Heart left ventricle (tissue), 16 donors: Measurements from ENCODE around the gene INSIG1. TPM values are rescaled to one million over a fixed set of nuclear protein-coding genes. Genes with fewer than 3 reads are reported as not detected.

ENCODE experiments used
- ATAC-seq, 4 donors: fragments of 200-7000 bp; cut with Tn5 transposase; one replicate each; pipeline ENCODE4 v1.9.1; 2020 to 2022; ENCODE audit warnings: moderate library complexity in 4 of 4, mild to moderate bottlenecking in 3 of 4, moderate number of reproducible peaks in 1 of 4
- DNase-seq, 5 donors: peaks; one replicate each; pipeline ENCODE4 v3.0.0-alpha.2; 2020
- H3K27ac ChIP-seq, 12 donors: fragments of 200-600 bp; sonication (generic) in 4 of 12; one replicate each; pipeline versions ENCODE4 v1.5.0 to v1.8.0; 2016 to 2022; ENCODE audit warnings: mild to moderate bottlenecking in 2 of 12
- H3K27me3 ChIP-seq, 9 donors: fragments of 200-600 bp; sonication (generic) in 2 of 9; one replicate each; pipeline versions ENCODE4 v1.5.1 to v1.8.0; 2016 to 2022; ENCODE audit warnings: mild to moderate bottlenecking in 3 of 9
- H3K36me3 ChIP-seq, 9 donors: fragments of 200-600 bp; sonication (generic) in 2 of 9; one replicate each; pipeline versions ENCODE4 v1.5.0 to v1.8.0; 2018 to 2022; ENCODE audit warnings: mild to moderate bottlenecking in 2 of 9
- H3K4me1 ChIP-seq, 12 donors: fragments of 200-600 bp; sonication (generic) in 4 of 12; one replicate each; pipeline versions ENCODE4 v1.5.0 to v1.8.0; 2016 to 2022; ENCODE audit warnings: mild to moderate bottlenecking in 3 of 12
- H3K4me3 ChIP-seq, 12 donors: fragments of 200-600 bp; sonication (generic) in 4 of 12; one replicate each; pipeline versions ENCODE4 v1.5.0 to v1.8.0; 2017 to 2022; ENCODE audit warnings: mild to moderate bottlenecking in 9 of 12, moderate library complexity in 4 of 12
- H3K9me3 ChIP-seq, 12 donors: fragments of 200-600 bp; sonication (generic) in 4 of 12; one replicate each; pipeline versions ENCODE4 v1.5.0 to v1.8.0; 2016 to 2022; ENCODE audit warnings: mild to moderate bottlenecking in 1 of 12
- POLR2A ChIP-seq, 2 donors: fragments of 450-650 bp; IDR thresholded peaks; one replicate each; pipeline ENCODE4 v1.6.1; 2017; ENCODE audit warnings: antibody characterized with exemption in 2 of 2, mild to moderate bottlenecking in 2 of 2, moderate library complexity in 2 of 2
- WGBS, 4 donors: extraction: QIAGEN DNeasy Blood & Tissue Kit in 2 of 4; methylation state at CpG; one replicate each; pipeline versions ENCODE4 v1.1.5 to v1.1.7; 2013 to 2018; 5-methylcytosine and 5-hydroxymethylcytosine counted together
- intact Hi-C, 10 donors: fragments of 100-400 bp; cut with DNase I; formaldehyde crosslinking; loops; one replicate each; pipeline versions ENCODE4 v1.11.1 to v1.14.2; 2022
- polyA plus RNA-seq, 2 donors: library from polyadenylated mRNA; stranded (reverse); fragments of 200-250 nt; gene quantifications; one replicate each; pipeline ENCODE4 v1.2.3, GENCODE V29; 2013
- total RNA-seq, 9 donors: library from RNA; depleted of rRNA in 2 of 9; stranded (reverse); fragments of >200 nt in 2 of 9; fragmentation: NEBNext Ultra II Directional in 3 of 9; extraction: Animal tissue kit (Norgen Biotek cat#: 25700) in 3 of 9; gene quantifications; one replicate each; pipeline versions ENCODE4 v1.1.0 to v1.2.4, GENCODE V29; 2016 to 2023
- TF ChIP-seq, protein P1 (sequence below), 12 donors: fragments of 200-600 bp; sonication (generic) in 4 of 12; IDR thresholded peaks; one replicate each; pipeline versions ENCODE4 v1.5.0 to v1.8.0; 2018 to 2022; ENCODE audit warnings: antibody characterized with exemption in 12 of 12, mild to moderate bottlenecking in 5 of 12
- donor health status: ischemic (EF 13 %, LVEDD 7.1; RV severe dilation, severe dysfunction).
- donor health status: healthy with polysubstance abuse.
- donor health status: DM: no; HTN: yes; CAD: no.
- donor health status: DM: no; HTN: no; CAD: no.
- donor health status: ischemic (EF 25% LVEDD 6.9; RV normal size, moderate dysfunction).
- donor health status: ischemic (EF 25% LVEDD 5.7; RV mildly dilated, moderate dysfunction).
- donor health status: healthy.
- donor health status: DM: yes; HTN: yes; CAD: no.
- donor health status: ischemic (EF 35%, LVEDD 5.7; RV mildly dilated, moderate dysfunction).
- donor health status: nonischemic (EF 11% LVEDD 7.7; RV severe dilation, severe dysfunction).
- donor health status: DM: yes; HTN: yes; CAD: no.
- donor health status: PGD.
- donor health status: ischemic (EF 29% LVEDD 5.4; RV normal size, mild dysfunction).
- donor health status: nonischemic (EF 23%, LVEDD 6.1; RV moderate dilation, normal function).

Gene INSIG1
- total and polyA plus RNA-seq, 11 donors, result 5.2 to 24.5 (median 13.3) TPM

- Histone ChIP-seq H3K9me3 (no peaks in the 10 kb centered on the region), H3K27me3 (peaks cover 0 to 20% (median 0%) of the 10 kb centered on the region in 9 donors), H3K36me3 (no peaks in the 10 kb centered on the region), H3K4me3 (no peak overlapping the region), H3K27ac (no peak overlapping the region), H3K4me1 (no peaks in the 10 kb centered on the region)
- DNase-seq (no peak), ATAC-seq (no peak)
- WGBS, 4 donors, result 71 to 97% (median 86%) methylated on average over 6 to 7 of the region's 7 CpGs
- intact Hi-C loops, result no loop called here
- TF ChIP-seq, protein P1, sequence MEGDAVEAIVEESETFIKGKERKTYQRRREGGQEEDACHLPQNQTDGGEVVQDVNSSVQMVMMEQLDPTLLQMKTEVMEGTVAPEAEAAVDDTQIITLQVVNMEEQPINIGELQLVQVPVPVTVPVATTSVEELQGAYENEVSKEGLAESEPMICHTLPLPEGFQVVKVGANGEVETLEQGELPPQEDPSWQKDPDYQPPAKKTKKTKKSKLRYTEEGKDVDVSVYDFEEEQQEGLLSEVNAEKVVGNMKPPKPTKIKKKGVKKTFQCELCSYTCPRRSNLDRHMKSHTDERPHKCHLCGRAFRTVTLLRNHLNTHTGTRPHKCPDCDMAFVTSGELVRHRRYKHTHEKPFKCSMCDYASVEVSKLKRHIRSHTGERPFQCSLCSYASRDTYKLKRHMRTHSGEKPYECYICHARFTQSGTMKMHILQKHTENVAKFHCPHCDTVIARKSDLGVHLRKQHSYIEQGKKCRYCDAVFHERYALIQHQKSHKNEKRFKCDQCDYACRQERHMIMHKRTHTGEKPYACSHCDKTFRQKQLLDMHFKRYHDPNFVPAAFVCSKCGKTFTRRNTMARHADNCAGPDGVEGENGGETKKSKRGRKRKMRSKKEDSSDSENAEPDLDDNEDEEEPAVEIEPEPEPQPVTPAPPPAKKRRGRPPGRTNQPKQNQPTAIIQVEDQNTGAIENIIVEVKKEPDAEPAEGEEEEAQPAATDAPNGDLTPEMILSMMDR (IDR thresholded peaks at IDR 0.05), result no peak
- TF ChIP-seq POLR2A (IDR thresholded peaks at IDR 0.05), result no peak
Measured at GRCh38 chr7:155265144-155265543, 32.5 kb upstream of the INSIG1 start.

GRCh38 chr7:155265961-155266360 lies 31.7 kb upstream of the INSIG1 start:
- no peak for TF ChIP-seq POLR2A (IDR thresholded peaks at IDR 0.05)
- TF ChIP-seq, protein P1 (IDR thresholded peaks at IDR 0.05), result no peak
- Histone ChIP-seq H3K9me3 (no peaks in the 10 kb centered on the region), H3K27ac (no peak overlapping the region), H3K4me3 (no peak overlapping the region), H3K36me3 (no peaks in the 10 kb centered on the region), H3K4me1 (no peaks in the 10 kb centered on the region), H3K27me3 (peaks cover 0 to 20% (median 0%) of the 10 kb centered on the region in 9 donors)
- 79 to 85% (median 81%) methylated on average over 7 of the region's 7 CpGs for WGBS, 4 donors
- intact Hi-C loops, result no loop called here
- no peak for DNase-seq
- no peak for ATAC-seq

GRCh38 chr7:155266440-155266839 lies 31.2 kb upstream of the INSIG1 start:
- WGBS, 4 donors, result 76 to 92% (median 90%) methylated on average over 9 of the region's 9 CpGs
- H3K36me3 ChIP-seq, result no peaks in the 10 kb centered on the region
- H3K4me3 ChIP-seq, result no peak overlapping the region
- ATAC-seq, result no peak
- H3K27ac ChIP-seq, result no peak overlapping the region
- peaks cover 0 to 20% (median 0%) of the 10 kb centered on the region in 9 donors for H3K27me3 ChIP-seq
- TF ChIP-seq, protein P1 (IDR thresholded peaks at IDR 0.05), result no peak
- TF ChIP-seq POLR2A (IDR thresholded peaks at IDR 0.05), result no peak
- intact Hi-C loops, result no loop called here
- H3K4me1 ChIP-seq, result no peaks in the 10 kb centered on the region
- no peak for DNase-seq
- no peaks in the 10 kb centered on the region for H3K9me3 ChIP-seq

DNA sequence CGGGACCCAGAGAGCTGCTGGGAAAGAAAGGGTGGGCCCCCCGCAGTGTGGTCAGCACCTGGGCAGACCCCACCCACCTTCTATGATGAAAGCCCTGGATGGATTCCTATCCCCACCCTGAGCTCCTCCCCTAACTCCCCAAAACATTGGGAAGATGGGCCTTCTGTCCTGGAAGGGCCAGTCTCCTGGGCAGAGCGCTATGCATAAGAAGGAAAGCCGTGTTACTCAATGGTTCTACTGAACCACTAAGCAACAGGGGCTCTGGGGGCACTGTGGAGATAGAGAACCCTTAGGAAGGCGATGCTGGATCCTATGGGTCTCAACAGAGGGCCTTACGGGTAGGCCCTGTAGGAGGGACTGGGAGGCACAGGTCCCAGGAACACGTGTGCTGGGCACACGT lies 30.7 kb upstream of the INSIG1 start:
- TF ChIP-seq POLR2A (IDR thresholded peaks at IDR 0.05), result no peak
- TF ChIP-seq, protein P1 (IDR thresholded peaks at IDR 0.05), result no peak
- intact Hi-C loops, result no loop called here
- no peaks in the 10 kb centered on the region for H3K4me1 ChIP-seq
- no peak overlapping the region for H3K4me3 ChIP-seq
- H3K36me3 ChIP-seq, result no peaks in the 10 kb centered on the region
- 91 to 96% (median 93%) methylated on average over 6 to 8 of the region's 8 CpGs for WGBS, 4 donors
- peaks cover 0 to 23% (median 0%) of the 10 kb centered on the region in 9 donors for H3K27me3 ChIP-seq
- no peaks in the 10 kb centered on the region for H3K9me3 ChIP-seq
- H3K27ac ChIP-seq, result no peak overlapping the region
- no peak for DNase-seq
- ATAC-seq, result no peak
